GM19397 (cell line): ENCODE measurements around the gene PLCG1.
"Not testable (repeated sequence)": the region's sequence is repeated elsewhere in the genome, so short reads cannot be mapped to it uniquely, and the experiment has no call there.

Source experiments
- ATAC-seq: cut with Tn5 transposase; IDR thresholded peaks from one replicate; pipeline ENCODE4 v1.9.1; 2021; ENCODE audit warnings: mild to moderate bottlenecking, moderate library complexity; ENCODE audit not compliant: unreplicated experiment

PLCG1 gene

DNA sequence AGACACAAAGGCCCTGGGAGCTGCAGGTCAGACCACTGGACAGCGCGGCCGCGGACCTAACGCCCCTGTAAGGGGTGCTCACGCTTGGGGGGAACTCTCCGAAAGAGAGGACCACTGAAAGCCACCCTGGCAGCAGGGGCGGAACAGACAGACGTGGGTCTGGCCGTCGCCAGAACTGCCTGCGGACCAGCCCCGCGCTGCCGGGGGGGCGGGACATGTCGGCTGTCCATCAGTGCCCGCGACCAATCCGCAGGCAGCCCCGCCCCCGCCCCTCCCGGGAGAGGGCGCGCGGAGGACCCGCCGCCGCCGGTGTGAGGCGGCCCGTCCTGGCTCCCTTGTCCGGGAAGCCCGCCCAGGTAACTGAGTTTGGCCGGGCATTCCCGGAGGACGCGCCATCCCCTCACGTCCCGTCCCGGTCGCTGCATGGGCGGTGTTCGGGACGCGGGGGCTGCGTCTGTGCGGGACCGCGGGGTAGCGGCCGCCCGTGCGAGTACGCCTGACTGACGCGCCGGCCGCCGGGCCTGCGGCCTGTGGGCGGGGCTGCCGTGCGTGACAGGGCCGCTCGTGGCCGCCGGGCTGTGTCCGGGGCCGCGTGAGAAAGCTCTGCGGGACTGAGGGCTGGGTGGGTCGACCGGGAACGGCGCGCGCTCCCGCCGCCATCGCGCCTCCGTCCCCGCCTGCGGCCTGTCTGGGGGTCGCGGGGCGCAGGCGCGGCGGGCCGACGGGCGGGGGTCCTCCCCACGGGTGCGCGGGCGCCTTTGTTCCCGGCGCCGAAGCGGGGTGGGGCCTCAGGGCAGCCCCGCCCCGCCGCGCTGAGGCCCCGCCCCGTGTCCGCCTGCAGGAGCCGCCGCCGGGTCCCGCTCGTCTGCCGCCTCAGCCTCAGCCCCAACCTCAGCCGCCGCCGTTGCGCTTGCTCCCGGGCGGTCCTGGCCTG is at the start of gene PLCG1:
PLCG1 (plus strand) TSS at position 864 of the 934 bp plus-strand sequence. CDS start 99 bp downstream, outside the sequence.
- ATAC-seq, result peak; percentile 72

DNA sequence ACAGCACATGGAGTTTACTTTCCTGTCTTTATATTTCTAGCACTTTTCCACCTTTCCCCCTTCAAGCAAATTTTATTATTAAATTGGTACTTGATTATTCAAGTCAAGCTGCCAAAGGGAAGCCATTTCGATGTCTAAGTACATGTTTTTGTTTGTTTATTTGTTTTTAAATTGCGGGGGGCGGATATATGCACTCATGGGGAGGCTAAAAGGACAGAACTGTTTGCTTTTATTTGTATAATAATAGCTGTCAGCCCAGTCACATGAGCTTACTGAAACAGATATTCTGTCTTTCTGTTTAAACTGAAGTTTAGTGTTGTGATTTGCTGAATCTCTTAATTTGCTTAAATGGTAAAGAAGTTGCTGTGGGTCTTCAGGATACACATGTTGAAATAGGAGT is 49.6 kb upstream of the PLCG1 start:
- ATAC-seq, result no peak

DNA sequence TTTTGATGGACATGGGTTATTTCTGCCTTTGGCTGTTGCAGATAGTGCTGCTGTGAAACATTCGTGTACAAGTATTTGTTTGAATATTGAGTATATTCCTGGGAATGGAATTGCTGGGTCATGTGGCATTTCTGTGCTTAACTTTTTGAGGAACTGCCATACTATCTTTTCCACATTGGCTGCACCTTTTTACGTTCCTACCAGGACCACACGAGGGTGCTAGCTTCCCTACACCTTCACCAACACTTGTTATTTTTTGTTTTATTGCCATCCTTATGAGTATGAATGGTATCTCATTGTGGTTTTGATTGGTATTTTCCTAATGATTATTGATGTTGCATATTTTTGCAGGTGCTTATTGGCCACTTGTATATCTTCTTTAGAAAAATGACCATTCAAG is 47.8 kb upstream of the PLCG1 start:
- ATAC-seq, result no peak

DNA sequence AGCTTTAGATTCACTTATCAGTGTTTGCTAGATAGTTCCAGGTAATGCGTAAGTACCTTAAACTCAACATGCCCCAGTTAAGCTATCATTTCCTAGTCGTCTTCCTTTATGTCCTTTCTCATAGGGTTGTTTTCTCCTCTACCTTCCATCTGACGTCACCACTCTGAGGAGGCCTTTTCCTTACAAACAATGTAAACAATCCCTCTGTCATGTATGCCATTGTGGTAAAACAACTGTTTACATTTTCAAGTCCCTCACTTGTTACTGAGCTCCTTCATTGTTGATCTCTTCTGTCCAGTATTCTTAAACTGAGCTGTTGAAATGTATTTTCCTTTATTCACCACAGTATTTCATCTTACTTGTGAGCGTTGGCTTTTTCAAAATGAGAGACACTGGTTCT is 45.4 kb upstream of the PLCG1 start:
- no peak for ATAC-seq

DNA sequence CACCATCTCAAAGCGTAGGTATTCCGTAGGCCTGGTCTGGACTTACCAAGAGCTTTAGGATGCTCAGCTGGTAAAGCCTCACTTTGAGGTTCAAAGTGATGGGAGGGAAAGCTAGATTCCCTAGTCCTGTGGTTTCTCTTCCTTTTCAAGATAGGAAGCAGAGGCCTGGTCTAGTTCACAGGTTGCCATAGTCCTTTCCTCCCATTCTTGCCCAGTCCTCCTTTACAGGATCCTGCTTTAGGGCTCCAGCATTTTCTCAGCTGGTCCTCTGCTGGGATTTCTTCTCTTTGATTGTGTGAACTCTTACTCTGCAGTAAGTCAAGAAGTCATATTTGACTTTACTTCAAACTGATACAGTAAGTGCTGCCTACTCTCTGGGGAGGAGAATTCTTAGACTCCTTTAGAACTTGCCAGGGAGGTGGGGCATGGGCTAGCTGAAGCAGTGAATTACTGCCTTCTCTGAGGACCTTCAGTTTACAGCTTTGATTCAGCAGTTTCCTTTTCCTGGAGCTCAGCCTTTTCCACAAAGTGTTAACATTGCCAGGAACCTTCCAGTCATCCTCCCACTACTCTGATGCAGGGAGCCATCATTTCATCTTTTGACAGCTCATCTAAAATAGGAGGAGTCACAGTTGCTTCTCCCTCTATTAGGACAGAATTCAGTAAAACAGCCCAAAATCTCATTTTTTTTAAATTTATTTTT is 42.8 kb upstream of the PLCG1 start:
- ATAC-seq, result no peak

DNA sequence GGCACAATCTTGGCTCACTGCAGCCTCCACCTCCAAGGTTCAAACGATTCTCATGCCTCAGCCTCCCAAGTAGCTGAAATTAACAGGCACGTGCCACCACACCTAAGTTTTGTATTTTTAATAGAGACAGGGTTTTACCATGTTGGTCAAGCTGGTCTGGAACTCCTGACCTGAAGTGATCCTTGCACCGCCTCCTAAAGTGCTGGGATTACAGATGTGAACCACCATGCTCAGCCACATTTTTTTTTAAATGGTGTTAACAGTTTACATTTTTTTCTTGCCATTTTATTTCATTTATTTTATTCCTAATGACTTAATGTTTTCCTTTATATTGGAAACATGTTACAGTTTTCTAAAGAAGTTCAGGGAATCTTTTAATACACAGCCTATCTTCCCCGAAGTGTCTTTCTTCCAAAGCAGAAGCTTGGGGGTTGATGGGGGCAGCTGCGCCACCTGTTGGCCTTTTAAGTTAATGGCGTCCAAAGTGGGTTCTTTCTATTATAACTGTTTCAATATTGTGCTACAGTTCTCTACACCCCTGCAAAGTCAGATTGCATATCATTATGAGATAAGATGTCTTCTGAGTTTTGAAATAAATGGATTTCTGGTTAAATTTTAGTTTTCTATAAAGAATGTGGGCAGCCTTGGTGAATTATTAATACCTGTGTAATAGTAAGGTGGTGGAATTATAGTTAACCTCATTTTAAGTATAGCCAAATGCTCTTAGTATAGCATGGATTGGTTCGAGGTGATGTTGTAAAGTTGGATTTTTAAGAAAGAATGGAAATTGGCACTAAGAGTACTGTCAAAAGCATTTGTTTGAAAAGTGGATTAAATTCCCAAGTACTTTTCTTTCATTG is 42.0 kb upstream of the PLCG1 start:
- no peak for ATAC-seq

DNA sequence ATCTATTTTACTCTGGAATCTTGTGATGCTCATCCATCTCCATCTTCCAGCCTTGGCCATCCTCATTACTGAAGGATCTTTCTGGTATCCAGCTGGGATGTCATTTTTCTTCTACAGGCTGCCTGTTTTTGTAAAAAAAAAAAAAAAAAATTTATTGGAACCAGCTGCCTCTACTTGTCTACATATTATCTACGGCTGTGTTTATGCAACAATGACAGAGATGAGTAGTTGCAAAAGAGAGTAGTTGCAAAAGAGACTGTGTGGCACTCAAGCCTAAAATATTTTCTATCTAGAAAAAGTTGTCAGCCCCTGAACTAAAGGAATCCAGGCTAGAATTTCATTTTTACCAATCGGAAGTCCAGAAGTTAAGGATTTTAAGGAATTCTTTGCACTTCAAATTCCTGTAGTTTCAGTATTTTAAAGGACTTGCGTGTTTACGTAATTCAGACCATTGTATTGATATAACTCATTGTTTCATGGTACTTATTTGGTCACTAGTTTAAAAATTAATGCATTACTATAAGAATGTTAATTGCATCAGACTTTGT is 38.6 kb upstream of the PLCG1 start:
- ATAC-seq, result no peak

DNA sequence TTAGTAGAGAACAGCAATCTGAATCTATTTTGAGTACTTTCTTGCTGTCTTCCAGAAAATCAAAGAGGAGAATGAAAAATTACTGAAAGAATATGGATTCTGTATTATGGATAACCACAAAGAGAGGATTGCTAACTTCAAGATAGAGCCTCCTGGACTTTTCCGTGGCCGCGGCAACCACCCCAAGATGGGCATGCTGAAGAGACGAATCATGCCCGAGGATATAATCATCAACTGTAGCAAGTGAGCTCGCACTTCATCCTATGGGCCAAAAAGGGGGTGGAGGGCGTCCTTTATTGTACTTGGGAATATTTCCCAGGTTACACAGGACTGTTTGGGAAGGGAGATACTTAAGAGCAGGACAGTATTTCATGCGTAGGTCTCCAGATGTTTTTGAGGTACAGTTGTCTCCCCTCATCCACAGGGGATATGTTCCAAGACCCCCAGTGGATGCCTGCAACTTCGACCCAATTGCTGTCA is 37.3 kb upstream of the PLCG1 start:
- no peak for ATAC-seq

DNA sequence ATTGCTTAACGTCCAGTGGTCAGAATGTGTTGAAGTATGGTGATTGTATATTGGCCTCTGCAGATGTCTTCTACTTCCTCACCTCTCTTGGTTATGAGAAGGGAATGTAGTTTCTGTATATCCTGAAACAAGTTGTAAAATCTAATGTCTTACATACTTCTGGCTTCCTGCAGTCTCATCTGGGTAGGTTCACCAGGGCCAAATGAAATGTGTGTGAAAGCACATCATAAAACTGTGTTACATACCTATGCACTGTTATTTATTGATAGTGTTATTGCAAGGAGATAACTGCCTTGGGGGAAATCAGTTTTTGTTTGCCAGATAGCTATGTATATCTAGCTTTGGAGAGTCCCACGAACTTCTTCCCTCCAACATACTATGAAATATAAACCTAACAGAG is 35.7 kb upstream of the PLCG1 start:
- no peak for ATAC-seq

DNA sequence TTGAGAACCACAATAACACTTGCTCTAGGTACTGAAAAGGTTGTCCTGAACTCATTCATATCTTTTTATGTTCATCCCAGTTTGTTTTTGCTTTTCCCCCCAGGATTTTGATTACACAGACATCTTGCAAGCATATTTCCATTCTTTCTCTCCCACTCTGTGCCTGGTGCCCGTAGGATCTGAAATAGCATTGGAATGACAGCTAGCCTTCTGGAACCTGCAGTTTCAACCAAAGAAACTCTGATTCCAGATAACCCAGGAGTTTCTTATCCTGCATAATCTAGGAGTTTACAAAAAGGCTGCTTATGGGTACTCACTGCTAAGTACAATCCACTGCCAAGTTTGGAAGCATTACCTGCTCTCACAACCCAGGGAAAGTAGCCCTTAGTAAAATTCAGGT is 28.8 kb upstream of the PLCG1 start:
- ATAC-seq, result no peak

DNA sequence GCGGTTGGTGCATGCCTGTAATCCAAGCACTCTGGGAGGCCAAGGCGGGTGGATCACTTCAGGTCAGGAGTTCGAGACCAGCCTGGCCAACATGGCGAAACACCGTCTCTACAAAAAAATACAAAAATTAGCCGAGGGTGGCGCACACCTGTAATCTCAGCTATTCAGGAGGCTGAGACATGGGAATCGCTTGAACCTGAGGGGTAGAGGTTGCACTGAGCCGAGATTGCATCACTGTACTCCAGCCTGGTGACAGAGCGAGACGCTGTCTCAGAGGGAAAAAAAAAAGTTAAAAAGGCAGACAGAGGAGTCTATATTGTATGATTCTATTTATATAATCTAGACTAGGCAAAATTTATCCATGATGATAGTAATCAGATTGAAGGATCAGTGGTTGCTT is 27.3 kb upstream of the PLCG1 start:
- no peak for ATAC-seq

DNA sequence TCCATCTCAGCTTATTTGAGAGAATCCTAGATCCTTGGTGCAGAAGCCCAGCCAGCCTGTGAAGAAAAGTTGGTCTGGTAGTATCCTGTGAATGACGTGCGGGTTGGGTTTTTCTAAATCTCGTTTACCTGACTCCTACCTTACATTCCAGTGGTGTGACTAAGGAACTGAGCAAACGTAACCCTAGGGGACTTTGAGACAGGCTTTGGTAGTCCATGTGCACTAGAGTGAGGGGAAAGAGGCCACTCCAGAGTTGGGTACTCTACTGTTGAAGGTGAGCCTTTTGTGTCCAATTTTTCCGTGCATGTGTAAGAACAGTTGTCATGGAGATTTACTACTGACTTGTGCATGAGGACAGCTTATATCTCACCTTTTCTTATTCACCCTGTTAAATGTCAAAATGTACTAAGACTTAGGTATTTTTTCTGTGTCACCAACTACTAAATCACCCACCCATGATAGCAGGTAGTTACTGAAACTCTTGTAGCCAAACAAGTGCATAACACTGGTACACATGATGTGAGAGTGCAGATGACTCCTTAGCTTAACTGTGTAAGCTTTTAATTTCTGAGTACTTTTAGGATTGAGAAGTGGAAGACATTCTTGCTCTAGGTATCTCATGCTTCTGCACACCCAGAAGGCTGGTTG is 26.3 kb upstream of the PLCG1 start:
- ATAC-seq, result no peak

DNA sequence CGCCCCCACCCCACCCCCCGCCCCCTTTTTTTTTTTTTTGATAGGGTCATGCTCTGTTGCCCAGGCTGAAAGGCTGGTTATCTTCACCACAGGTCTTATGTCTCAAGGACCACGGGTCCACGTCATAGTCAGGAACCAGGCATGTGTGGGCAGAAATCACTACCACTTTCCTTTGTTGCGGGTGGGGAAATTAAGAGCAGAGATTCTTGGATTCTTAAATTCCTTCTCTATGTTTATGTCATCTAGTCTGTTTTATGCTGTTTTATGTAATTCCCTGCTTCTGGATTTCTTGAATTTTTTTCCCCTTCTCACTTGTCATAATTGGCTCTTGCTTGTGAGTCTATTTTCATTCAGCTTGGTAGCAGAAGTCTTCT is 25.8 kb upstream of the PLCG1 start:
- no peak for ATAC-seq

DNA sequence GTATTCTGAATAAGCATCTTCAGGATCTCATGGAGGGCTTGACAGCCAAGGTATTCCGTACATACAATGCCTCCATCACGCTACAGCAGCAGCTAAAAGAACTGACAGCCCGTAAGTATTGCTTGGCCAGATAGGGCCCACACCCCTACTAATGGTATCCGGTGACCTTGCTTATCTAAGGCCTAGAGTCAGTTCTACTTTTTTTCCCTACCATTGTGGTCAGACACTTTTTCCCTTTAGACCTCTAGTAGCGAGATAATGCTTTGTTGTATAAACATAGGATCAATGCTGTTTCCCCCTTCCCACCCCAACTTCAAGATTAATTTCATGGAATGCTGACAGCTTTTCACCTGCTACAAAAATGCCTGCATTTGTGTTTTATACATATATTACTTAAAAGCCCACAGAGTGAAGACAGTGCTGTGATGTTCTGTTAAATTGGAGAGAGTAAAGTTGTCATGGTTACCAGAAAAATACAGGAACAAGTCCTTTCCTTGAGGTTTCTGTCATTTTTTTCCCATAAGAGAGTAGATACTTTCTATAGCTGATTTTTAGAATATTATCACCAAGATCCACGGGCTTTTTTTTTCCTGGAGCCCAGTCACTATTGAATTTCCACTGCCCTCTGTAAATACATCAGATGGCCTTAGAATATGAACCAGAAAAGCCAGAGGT is 20.9 kb upstream of the PLCG1 start:
- no peak for ATAC-seq

DNA sequence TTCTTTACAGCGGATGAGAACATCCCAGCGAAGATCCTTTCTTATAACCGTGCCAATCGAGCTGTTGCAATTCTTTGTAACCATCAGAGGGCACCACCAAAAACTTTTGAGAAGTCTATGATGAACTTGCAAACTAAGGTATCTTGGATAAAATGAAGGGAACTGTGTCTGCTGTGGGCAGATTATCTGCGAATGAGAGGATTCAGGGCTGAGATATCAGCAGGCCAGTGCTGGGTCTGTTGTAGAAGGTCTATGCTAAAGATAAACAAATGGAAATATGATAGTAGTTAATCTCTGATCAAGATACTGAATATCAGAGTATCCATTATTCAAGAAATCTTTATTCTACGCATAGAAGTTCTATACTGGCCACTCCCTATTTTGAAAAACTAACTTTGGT is 19.2 kb upstream of the PLCG1 start:
- ATAC-seq, result not testable (repeated sequence)

DNA sequence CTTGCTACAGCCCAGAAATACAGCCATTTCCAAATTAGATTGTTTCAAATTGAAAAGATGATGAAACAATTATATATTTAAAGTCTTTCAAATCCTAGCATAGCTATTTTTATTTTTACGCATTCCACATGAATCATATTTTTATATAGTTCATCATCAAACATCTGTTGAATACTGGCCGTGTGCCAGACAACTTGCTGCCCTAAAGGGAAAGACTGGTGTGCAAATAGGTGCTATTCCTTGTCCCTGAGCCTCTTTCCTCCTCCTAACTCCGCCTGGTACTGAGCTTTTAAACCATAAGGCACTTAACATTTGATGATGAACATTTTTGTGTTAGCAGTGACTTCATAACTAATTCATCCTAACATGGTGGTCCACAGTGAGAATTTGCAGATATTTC is 18.7 kb upstream of the PLCG1 start:
- no peak for ATAC-seq

DNA sequence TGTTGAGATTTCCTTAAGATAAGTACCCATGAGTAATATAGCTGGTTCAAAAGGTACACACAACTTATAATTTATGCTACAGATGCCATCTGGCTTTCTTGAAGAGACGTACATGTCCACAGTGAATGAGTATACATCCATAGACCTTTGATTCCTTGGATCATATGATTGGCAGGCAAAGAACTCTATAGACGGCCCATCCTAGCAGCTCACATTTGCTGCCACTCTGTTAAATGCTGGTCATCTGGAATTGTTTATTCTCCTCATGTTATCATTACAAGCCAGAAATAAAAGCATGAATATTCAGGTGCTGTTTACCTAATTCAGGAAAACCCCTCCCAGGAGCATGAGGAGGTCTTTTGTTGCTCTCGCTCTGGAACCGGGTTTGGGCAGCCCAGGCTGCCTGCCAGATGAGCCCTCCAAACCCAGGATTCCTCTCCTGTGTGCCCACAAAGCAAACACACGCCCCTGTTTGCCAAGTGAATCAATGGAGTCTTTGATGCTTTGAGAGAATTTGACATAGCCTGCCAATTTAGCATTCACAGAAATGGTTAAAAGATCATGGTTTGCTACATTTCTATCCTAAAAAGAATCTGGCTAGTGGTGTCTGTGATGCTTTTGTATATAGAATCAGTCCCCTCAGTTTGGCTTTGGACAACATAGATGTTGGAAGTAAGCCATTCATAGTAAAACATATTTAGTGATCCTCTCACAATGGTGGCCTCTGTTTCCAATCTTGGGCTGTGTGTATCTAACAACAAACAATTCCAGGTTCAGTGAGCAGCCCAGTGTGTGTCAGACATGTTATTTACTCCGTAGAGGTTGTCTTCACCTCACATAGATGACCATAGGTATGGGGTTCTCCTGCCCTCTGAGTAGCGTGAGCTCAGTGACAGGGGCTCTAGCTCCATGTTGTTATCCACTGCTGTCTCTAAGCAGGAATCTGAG is 17.5 kb upstream of the PLCG1 start:
- no peak for ATAC-seq

DNA sequence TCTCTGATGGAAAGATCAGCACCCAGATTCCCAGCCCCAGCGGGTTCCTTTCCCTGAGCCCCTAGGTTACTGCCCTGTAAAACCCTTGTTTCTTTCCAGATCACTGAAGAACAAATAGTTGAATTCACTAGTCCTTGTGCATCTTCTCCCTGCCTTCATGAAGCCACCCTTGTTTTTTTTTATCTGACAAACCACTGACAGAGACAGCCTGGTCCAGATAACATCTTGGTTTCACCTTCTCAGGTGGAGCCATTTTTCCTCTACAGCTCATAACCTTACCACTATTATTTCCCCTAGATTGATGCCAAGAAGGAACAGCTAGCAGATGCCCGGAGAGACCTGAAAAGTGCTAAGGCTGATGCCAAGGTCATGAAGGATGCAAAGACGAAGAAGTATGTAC is 15.9 kb upstream of the PLCG1 start:
- no peak for ATAC-seq

DNA sequence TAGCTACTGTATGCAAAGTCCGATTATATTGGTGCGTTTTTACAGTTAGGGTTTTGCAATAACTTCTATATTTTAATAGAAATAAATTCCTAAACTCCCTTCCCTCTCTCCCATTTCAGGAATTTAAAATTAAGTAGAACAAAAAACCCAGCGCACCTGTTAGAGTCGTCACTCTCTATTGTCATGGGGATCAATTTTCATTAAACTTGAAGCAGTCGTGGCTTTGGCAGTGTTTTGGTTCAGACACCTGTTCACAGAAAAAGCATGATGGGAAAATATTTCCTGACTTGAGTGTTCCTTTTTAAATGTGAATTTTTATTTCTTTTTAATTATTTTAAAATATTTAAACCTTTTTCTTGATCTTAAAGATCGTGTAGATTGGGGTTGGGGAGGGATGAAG is 13.7 kb upstream of the PLCG1 start:
- no peak for ATAC-seq
